GM19463 (cell line): ENCODE results near the gene CBX4.

Source experiments
- ATAC-seq: cut with Tn5 transposase; IDR thresholded peaks from one replicate; pipeline ENCODE4 v1.9.1; 2021; ENCODE audit warnings: mild to moderate bottlenecking, moderate library complexity; ENCODE audit not compliant: unreplicated experiment

CBX4 gene

GRCh38 chr17:79842656-79843473, 3.6 kb upstream of the CBX4 start:
- ATAC-seq, result no peak

DNA sequence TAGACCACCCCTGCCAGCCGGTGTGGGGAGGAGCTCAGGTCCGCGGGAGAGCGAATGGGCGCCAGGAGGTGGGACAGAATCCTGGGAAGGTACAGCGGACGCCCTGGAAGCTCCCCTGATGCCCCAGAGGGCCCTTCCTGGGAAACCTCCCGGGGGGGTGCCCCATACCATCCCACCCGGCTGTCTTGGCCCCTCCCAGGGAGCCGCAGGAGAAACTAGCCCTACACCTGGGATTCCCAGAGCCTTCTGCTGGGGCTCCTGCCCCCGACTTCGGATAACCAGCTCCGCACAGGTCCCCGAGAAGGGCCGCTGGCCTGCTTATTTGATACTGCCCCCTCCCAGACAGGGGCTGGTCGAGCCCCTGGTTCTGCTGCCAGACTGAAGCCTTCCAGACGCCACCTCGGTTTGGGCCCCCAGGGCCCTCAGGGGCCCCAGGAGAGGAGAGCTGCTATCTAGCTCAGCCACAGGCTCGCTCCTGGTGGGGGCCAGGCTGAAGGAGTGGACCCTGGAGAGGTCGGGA, 3.0 kb upstream of the CBX4 start:
- no peak for ATAC-seq

GRCh38 chr17:79841369-79842135, 2.3 kb upstream of the CBX4 start:
- ATAC-seq, result no peak

DNA sequence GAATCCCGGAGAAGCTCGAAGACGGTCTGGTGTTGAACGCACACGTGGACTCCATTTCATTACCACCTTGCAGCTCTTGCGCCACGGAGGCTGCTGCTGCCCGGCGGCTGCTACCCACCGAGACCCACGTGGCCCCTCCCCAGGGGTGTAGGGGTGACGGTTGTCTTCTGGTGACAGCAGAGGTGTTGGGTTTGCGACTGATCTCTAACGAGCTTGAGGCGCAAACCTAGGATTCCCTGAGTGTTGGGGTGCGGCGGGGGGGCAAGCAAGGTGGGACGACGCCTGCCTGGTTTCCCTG, 1.7 kb upstream of the CBX4 start:
- ATAC-seq, result no peak

- no peak for ATAC-seq
Measured at GRCh38 chr17:79840269-79840988, 1.2 kb upstream of the CBX4 start.

DNA sequence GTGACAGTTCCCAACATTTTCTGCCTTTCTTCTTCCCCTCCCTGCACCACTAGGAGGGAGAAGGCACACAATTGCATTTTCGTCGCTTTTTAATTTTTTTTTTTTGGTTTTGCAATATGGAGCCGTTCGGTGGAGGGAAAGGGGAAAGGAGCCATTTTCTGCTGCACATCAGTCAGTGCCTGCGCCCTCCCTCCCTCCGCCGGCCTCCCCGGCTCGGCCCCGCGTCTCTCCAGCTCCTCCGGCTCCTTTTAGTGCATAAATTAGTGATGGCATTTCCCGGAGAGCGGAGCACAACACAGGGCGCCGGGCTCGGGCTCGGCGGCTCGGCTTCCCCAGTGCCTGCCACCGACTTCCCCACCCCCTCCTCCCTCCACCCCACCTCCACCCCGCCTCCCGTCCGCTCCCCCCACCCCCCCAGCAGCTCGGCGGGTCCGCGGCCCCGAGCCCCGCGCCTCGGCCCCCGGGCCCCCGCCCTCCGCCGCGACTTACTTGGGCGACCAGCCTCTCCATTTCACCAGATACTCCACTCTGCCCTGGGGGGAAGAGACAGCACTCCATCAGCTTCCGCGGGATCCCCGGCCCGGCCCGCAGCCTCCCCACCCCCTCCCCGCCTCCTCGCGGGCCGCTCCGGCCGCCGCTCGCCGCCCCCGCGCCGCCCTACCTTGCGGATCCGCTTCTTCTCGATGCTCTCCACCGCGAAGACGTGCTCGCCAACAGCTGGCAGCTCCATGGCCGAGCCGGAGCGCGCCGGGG, 542 bp downstream of the CBX4 start:
- ATAC-seq, result peak; percentile 12

DNA sequence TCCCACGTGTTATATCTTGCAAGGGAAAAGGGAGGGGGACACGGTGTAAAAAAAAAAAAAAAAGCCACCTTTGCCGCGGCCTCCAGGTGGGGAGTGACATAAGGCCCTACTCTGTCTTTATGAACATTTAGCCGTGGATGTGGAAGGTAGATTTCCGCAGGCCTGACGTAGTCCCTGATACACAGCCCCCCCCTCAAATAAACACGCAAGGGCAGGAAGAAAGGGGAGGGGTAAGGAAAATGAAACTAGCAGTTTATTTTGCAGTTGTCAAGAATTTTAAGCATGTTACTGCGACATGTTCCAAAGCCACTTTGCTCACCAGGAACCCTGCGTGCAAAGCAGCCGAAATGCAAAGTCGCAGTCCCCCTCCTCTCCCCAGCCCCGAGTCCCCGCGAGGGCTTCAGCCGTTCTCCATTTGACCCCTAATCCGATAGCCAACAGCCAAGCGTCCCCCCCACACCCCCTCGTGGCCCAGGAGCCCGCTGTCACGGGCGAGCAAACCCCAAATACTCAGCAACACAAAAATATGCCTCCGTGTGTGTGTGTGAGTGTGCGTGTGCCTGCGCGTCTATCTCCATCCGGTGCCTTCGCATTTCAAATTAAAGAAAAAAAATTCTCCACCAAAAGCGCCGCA, 1.2 kb downstream of the CBX4 start:
- ATAC-seq, result no peak

- ATAC-seq, result no peak
Measured at GRCh38 chr17:79836972-79837887, 2.0 kb downstream of the CBX4 start.

- no peak for ATAC-seq
Measured at GRCh38 chr17:79836510-79836971, 2.7 kb downstream of the CBX4 start.

DNA sequence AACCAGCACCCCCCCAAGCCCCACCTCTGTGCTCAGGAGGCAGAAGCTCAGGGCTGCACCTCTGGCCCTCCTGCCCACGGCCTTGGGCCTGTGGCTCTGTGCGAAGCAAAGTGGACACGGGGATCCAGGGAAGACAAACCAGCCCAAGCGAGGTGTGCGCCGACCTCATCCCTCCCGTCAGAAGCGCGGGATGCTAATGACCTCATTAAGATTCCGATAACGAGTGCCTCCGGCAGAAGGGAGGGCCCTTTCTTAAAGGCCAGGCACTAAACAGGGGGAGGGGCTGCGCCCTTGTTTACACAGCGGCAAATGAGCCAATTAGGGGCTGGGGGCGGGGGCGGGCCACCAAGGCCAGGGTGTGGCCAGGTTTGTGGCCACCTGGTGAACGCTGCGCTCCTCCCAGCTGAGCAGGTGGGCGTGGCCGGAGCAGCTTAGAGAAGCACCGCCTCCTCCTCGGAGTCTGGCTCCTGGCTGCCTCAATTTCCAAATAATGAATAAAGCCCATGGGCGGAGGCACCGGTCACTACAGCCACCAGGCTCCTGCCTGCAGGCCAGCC, 3.2 kb downstream of the CBX4 start:
- no peak for ATAC-seq

DNA sequence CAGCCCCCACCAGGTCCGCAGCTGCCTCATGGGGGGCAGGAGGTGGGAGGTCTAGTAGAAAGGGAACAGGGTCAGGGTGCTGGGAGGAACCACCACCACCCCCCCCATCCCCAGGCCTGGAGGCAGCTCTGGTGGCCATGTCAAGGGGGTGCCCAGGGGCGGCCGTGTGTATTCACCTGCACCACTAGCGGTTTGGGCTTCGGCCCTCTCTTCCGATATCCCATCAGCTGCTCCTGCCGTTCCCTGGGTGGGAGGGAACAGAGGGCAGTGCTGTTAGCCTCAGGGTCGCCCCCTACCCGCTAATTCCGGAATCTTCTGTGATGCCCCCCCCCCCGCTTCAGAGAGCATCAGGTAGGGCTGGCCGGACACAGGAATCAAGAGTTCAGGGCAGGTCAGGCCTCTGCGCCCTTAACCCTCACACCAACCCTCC, 3.8 kb downstream of the CBX4 start:
- no peak for ATAC-seq

DNA sequence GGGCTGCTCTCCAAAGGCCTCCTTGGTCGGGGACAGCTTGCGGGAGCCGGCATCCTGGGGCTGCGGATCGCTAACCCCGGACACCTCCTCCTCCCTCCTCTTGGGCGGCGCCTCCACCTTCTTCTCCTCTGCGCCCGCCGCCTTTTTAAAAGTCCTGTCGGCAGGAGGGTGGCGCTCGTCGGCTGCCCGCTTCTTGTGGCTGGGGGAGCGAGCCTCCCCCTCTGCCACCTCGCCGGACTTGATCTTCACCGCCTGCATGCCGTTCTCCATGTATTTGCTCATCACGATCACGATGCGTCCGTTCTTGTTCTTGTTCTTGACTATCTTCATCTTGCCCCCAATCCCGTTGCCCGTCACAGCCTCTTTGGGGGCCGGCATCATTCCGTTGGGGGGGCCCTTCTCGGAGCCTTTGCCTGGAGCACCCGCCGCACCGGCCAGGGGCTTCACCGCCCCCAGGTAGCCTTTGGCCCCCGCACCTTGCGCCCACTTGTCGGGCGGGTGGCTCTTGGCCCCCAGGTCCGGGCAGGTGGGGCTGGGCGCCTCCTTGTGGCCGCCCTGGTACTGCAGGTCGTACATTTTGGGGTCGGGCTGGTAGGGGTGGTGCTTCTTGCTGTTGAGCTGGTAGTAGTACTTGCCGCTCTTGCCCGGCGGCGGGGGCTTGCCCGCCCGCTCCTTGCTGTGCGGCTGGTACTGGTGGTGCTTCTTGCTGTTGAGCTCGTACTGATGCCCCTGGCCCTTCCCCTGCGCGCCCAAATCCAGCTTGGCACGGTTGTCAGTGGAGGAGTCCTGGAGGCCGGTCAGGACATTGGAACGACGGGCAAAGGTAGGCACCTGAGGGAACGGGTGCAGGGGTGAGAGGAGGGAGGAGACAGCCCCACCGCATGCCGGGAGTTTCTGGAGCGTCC, 4.4 kb downstream of the CBX4 start:
- ATAC-seq, result no peak

DNA sequence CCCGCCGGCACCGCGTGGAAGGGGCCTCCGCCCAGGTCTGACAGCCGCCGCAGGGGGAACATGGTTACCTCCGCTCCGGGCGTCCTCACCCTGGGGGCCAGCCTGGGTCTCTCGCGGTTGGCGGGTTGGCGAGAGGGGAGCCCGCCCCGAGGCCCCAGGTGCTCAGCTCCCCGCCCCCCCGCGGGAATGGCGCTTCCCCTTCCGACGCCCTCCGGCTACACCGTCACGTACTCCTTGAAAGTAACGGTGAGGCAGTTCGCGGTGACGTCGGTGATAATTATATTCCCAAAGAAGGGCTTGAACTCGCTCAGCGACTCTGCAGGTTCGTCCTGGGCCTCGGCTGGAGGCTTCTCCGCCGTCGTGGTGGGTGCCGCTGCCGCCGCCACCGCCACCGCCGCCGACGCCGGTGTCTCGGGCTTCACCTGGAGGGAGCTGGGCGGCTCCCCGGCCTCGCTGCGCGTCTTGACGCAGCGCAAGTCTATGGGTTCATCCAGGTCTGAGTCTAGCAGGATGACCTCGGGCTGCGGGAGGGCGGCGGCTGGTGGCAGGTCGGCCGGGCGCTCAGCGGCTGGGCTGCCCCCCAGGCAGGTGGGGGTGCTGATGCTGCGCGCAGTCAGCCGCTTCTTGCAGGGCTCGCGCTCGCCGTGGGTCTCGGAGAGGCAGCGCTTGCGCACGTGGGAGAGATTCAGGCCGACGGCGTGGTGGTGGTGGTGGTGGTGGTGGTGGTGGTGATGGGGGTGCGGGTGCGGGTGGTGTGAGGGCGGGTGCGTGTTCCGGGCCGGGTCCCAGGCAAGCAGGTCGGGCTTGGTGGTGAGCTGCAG, 5.3 kb downstream of the CBX4 start:
- ATAC-seq, result no peak

- ATAC-seq, result no peak
Measured at GRCh38 chr17:79833110-79833450, 6.2 kb downstream of the CBX4 start.

- no peak for ATAC-seq
Measured at GRCh38 chr17:79832218-79833109, 6.8 kb downstream of the CBX4 start.
